Measurements from ENCODE around the gene STAG1.
A peak's percentile ranks its signal among the peaks of the same experiment; 100 is the strongest.

Gene STAG1

GRCh38 chr3:136305879-136306278 is 446.3 kb downstream of the STAG1 start:
- DNase-seq: peak; percentile 45

DNA sequence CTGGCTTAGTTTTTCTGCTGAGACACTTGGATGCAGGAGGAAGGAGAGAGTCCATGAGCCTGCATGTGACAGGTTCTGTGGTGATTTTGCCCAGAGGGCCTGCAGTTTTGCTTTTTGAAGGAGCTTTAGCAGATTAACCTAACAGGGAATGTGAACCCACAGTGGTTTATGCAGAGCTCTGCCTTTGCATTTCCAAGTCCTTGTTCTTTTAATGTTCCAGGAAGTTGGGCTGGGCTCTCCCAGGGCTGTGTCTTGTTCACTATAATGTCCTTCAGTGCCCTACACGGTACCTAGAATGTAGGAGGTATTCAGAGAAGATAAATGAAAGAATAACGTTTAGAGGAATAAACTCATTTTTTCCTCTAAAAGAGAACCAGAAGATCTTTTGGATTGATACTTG is 451.7 kb downstream of the STAG1 start:
- no peak for DNase-seq

GRCh38 chr3:136297826-136298225 is 454.4 kb downstream of the STAG1 start:
- no peak for DNase-seq

GRCh38 chr3:136296960-136297359 is 455.2 kb downstream of the STAG1 start:
- DNase-seq: no peak

GRCh38 chr3:136294176-136294575 is 458.0 kb downstream of the STAG1 start:
- no peak for DNase-seq

- DNase-seq: no peak
Measured at GRCh38 chr3:136293279-136293678, 458.9 kb downstream of the STAG1 start.

DNA sequence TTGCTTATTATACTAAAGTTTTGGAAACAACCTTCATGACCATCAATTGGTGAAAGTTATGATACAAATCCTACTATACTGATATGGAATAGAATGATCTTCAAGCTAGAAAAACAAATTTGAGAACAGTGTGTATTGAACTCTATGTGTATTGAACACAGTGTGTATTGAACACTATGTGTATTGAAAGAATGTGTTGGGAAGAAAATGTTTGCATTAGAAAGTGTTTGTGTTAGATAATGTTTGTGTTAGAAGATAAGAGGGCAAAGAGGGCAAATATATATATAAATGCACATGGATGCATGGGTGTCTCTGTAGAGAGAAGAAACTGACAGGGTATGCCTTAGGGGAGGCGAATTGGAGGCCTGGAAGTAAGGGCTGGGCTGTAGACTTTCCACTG is 459.7 kb downstream of the STAG1 start:
- no peak for DNase-seq

- DNase-seq: peak; percentile 19
Measured at GRCh38 chr3:136291302-136291701, 460.9 kb downstream of the STAG1 start.
